SK-N-SH (cell line): ENCODE measurements around the gene PRDX5.

Experiments
- MXI1 ChIP-seq: IDR thresholded peaks from 2 replicates; pipeline ENCODE4 v1.6.1; 2012; ENCODE audit warnings: mild to moderate bottlenecking, low read depth, low read length, improper control_type of control experiment
- SMC3 ChIP-seq: IDR thresholded peaks from 2 replicates; pipeline ENCODE4 v1.6.1; 2012; ENCODE audit warnings: low read depth, low read length, improper control_type of control experiment
- TF ChIP-seq, protein P1 (sequence below): fragments of 200-600 bp; sonication (generic); IDR thresholded peaks from 2 replicates; pipeline ENCODE4 v1.6.1; 2017; ENCODE audit warnings: antibody characterized with exemption, mild to moderate bottlenecking, moderate library complexity
- TF ChIP-seq, protein P2 (sequence below): IDR thresholded peaks from 2 replicates; pipeline ENCODE4 v1.4.0; 2012; ENCODE audit warnings: low read depth

DNA sequence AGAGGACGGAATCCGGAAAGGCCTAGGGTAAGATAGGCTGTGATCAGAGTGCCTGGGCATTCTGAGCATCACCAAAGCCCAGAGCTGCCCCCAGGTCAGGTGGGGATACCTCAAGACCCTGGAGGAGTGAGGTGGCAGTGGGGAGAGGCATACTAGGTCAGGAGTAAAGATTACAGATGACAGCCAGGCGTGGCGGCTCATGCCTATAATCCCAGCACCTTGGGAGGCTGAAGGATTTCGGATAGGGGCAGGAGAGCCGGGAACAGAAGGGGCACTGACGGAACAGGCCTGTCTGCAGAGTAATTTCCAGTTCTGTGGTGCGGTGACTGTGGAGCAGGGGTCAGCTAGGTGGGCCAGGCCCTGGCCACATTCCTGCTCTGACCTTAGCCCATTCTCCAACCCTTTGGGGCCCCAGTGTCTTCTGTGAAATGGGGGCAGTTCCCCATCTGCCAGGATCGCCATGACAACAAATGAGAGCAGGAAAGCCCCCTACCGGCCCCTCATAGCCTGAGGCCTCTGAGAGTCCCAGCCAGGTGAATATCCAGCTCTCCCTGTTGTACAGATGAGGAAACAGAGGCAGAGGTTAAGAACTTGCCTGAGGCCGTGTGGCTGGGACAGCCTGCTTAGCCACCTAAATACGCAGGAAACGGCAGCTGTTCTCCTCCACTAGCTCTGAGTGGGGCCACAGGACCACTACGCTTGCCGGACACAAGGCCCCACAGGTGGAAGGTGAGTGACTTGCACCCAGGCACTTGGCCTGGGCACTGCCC, 42.7 kb upstream of the PRDX5 start:
- TF ChIP-seq, protein P1, sequence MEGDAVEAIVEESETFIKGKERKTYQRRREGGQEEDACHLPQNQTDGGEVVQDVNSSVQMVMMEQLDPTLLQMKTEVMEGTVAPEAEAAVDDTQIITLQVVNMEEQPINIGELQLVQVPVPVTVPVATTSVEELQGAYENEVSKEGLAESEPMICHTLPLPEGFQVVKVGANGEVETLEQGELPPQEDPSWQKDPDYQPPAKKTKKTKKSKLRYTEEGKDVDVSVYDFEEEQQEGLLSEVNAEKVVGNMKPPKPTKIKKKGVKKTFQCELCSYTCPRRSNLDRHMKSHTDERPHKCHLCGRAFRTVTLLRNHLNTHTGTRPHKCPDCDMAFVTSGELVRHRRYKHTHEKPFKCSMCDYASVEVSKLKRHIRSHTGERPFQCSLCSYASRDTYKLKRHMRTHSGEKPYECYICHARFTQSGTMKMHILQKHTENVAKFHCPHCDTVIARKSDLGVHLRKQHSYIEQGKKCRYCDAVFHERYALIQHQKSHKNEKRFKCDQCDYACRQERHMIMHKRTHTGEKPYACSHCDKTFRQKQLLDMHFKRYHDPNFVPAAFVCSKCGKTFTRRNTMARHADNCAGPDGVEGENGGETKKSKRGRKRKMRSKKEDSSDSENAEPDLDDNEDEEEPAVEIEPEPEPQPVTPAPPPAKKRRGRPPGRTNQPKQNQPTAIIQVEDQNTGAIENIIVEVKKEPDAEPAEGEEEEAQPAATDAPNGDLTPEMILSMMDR = no peak
- TF ChIP-seq MXI1 (no peak), SMC3 (no peak)
- TF ChIP-seq, protein P2, sequence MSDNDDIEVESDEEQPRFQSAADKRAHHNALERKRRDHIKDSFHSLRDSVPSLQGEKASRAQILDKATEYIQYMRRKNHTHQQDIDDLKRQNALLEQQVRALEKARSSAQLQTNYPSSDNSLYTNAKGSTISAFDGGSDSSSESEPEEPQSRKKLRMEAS = no peak
